M059J (cell line): ENCODE data around the gene PECR. TPM values are rescaled to one million over a fixed set of nuclear protein-coding genes. Genes with fewer than 3 reads are reported as not detected.
"Not testable (repeated sequence)": the region's sequence is repeated elsewhere in the genome, so short reads cannot be mapped to it uniquely, and the experiment has no call there.

Experiments used
- DNase-seq: peaks from one replicate; pipeline ENCODE4 v3.0.0-alpha.2; 2012; ENCODE audit warnings: low read depth
- total RNA-seq: library from RNA; depleted of rRNA; stranded (reverse); fragments of >200 nt; shearing (Covaris generic); gene quantifications from 2 replicates; pipeline ENCODE4 v1.2.3, GENCODE V29; 2014; rRNA removed

The PECR gene
- total RNA-seq, 1 experiment from 2014 or later: 9.0 TPM

- no peak for DNase-seq
These were observed 79.4 kb downstream of the PECR start for GRCh38 chr2:216002101-216002678.

- DNase-seq: no peak
These were observed 80.2 kb downstream of the PECR start for GRCh38 chr2:216001216-216002100.

- no peak for DNase-seq
These were observed 83.0 kb downstream of the PECR start for GRCh38 chr2:215998636-215999035.

- DNase-seq: no peak
These were observed 84.4 kb downstream of the PECR start for GRCh38 chr2:215997219-215997618.

- no peak for DNase-seq
These were observed 86.7 kb downstream of the PECR start for GRCh38 chr2:215994911-215995310.

GRCh38 chr2:215988556-215989207 lies 92.9 kb downstream of the PECR start:
- not testable (repeated sequence) for DNase-seq

Other genes starting within 250 kb of the PECR start
- gene MREG, start 68.3 kb downstream of the PECR start, total RNA-seq: 3.6 and 4.0 TPM in 2 replicates
- gene TMEM169, start 110 bp upstream of the PECR start, total RNA-seq: 1.3 TPM in 1 of 2 replicates, not detected in the other
- gene XRCC5, start 27.5 kb upstream of the PECR start, total RNA-seq: 261 and 335 TPM in 2 replicates